GM12878 (cell line): ENCODE results near the gene CLEC1A. TPM values are rescaled to one million over a fixed set of nuclear protein-coding genes. Genes with fewer than 3 reads are reported as not detected.

Experiments
- ATAC-seq: fragments of 200-7000 bp; cut with Tn5 transposase; 3 replicates; pipeline ENCODE4 v1.9.1; 2020; ENCODE audit warnings: mild to moderate bottlenecking, moderate library complexity
- BruUV-seq: library from RNA; stranded (reverse); fragments of 400-500 nt; replicated peaks from 2 replicates; lab custom pipeline; 2021; lab: Mats Ljungman, UMichigan
- CTCF ChIA-PET: fragments of 300-600 bp; sonication (Branson Sonifier 250); formaldehyde crosslinking; extraction: SDS; loops from one replicate; lab custom pipeline; 2021; ENCODE audit warnings: inconsistent platforms; lab: Yijun Ruan, JAX
- POLR2A ChIA-PET: fragments of 350-600 bp; formaldehyde crosslinking; extraction: SDS; loops from one replicate; lab custom pipeline; 2021; ENCODE audit warnings: inconsistent platforms; lab: Charles Lee
- RAD21 ChIA-PET: fragments of 300-600 bp; sonication (Branson Sonifier 250); formaldehyde crosslinking; loops from one replicate; lab custom pipeline; 2023; ENCODE audit warnings: antibody characterized with exemption; ENCODE audit not compliant: unreplicated experiment; lab: Charles Lee
- SMC1A ChIA-PET: fragments of 300-600 bp; sonication (Branson Sonifier 250); formaldehyde crosslinking; loops from one replicate; lab custom pipeline; 2023; ENCODE audit not compliant: unreplicated experiment, uncharacterized antibody; lab: Charles Lee
- DNase-seq: peaks from one replicate; pipeline ENCODE4 v3.0.0-alpha.2; 2011; ENCODE audit warnings: low read depth, low spot score
- FAIRE-seq: peaks from 3 replicates; lab custom pipeline; 2011; peaks lifted over from hg19 to GRCh38; lab: Jason Lieb, UNC
- H2AFZ ChIP-seq: 2 replicates; pipeline ENCODE4 v1.6.0; 2011; ENCODE audit warnings: low read depth, low read length, control low read depth; ENCODE audit not compliant: control insufficient read depth
- H3K27ac ChIP-seq: 2 replicates; pipeline ENCODE4 v1.5.1; 2011; ENCODE audit warnings: control low read depth; ENCODE audit not compliant: control insufficient read depth, insufficient read depth
- H3K27me3 ChIP-seq, 2 experiments: replicated peaks in 1 of 2; 2 replicates each; pipeline versions ENCODE4 v1.6.0 to v1.6.1; 2011; ENCODE audit warnings: low read length in 1 of 2; ENCODE audit not compliant: control insufficient read depth in 2 of 2, insufficient read depth in 2 of 2
- H3K36me3 ChIP-seq, 2 experiments: 2 replicates each; pipeline ENCODE4 v1.5.1; 2011; ENCODE audit warnings: low read length in 1 of 2; ENCODE audit not compliant: control insufficient read depth in 2 of 2, insufficient read depth in 2 of 2
- H3K4me1 ChIP-seq: 2 replicates; pipeline ENCODE4 v1.6.1; 2011; ENCODE audit warnings: mild to moderate bottlenecking, low read length, moderate library complexity, mixed read lengths; ENCODE audit not compliant: control insufficient read depth, insufficient read depth
- H3K4me2 ChIP-seq: 2 replicates; pipeline ENCODE4 v1.6.0; 2011; ENCODE audit warnings: control low read depth; ENCODE audit not compliant: control insufficient read depth, insufficient read depth
- H3K4me3 ChIP-seq: fragments of 200-600 bp; sonication (generic); 2 replicates; pipeline ENCODE4 v1.5.1; 2016
- H3K79me2 ChIP-seq: 2 replicates; pipeline ENCODE4 v1.6.0; 2011; ENCODE audit warnings: low read length; ENCODE audit not compliant: control insufficient read depth, insufficient read depth
- H3K9ac ChIP-seq: 2 replicates; pipeline ENCODE4 v1.8.0; 2011; ENCODE audit warnings: low read length, control low read depth, mixed read lengths; ENCODE audit not compliant: control insufficient read depth, insufficient read depth
- H3K9me3 ChIP-seq: replicated peaks from 3 replicates; pipeline ENCODE4 v1.5.1; 2011; ENCODE audit warnings: mild to moderate bottlenecking, low read length; ENCODE audit not compliant: control insufficient read depth, insufficient read depth
- H4K20me1 ChIP-seq: 2 replicates; pipeline ENCODE4 v1.6.0; 2011; ENCODE audit not compliant: control insufficient read depth, insufficient read depth
- CUX1 ChIP-seq: IDR thresholded peaks from 2 replicates; pipeline ENCODE4 v1.6.1; 2012; ENCODE audit warnings: improper control_type of control experiment, low read depth, low read length; ENCODE audit not compliant: insufficient replicate concordance
- MTA2 ChIP-seq: fragments of 450-650 bp; IDR thresholded peaks from 2 replicates; pipeline ENCODE4 v1.6.1; 2016; ENCODE audit warnings: low read depth, mild to moderate bottlenecking, moderate library complexity
- NFXL1 ChIP-seq: fragments of 450-650 bp; IDR thresholded peaks from 2 replicates; pipeline ENCODE4 v1.6.1; 2017; ENCODE audit warnings: antibody characterized with exemption, mild to moderate bottlenecking, borderline replicate concordance
- NR2C1 ChIP-seq: fragments of 450-650 bp; IDR thresholded peaks from 2 replicates; pipeline ENCODE4 v1.6.1; 2017; ENCODE audit warnings: antibody characterized with exemption, mild to moderate bottlenecking, moderate library complexity
- POU2F2 ChIP-seq: IDR thresholded peaks from 3 replicates; pipeline ENCODE4 v1.6.1; 2011; ENCODE audit warnings: low read depth, mild to moderate bottlenecking, low read length, borderline replicate concordance
- RELB ChIP-seq: fragments of 450-650 bp; IDR thresholded peaks from 2 replicates; pipeline ENCODE4 v1.6.1; 2017; ENCODE audit warnings: low read depth, mild to moderate bottlenecking, moderate library complexity
- WGBS: methylation state at CpG from one replicate; pipeline ENCODE4 v1.1.6; 2016; ENCODE audit warnings: low lambda C conversion rate; ENCODE audit not compliant: insufficient replicate concordance, insufficient coverage; ENCODE audit errors: missing lambda C conversion rate; 5-methylcytosine and 5-hydroxymethylcytosine counted together
- in situ Hi-C: fragments of 300-500 bp; cut with MboI; formaldehyde crosslinking; loops from 9 replicates; pipeline ENCODE4 v1.14.3; 2018; ENCODE audit warnings: mixed read lengths
- intact Hi-C: fragments of 100-400 bp; cut with micrococcal nuclease; formaldehyde crosslinking; loops from one replicate; pipeline ENCODE4 v1.14.2; 2022; ENCODE audit not compliant: unreplicated experiment
- polyA plus RNA-seq, 11 experiments: library from polyadenylated mRNA; depleted of rRNA in 4 of 11; unstranded in 6 of 11; stranded (reverse) in 5 of 11; fragments of >200 nt; fragmentation: Nextera tagmentation in 4 of 11; fragmentation: Illumina TruSeq in 1 of 11; extraction: Ambion mirVana in 4 of 11; extraction: Trizol in 1 of 11; gene quantifications; 1 replicate in 1 of 11; 2 replicates in 10 of 11; pipeline versions ENCODE4 v1.2.1 to v1.2.3, GENCODE V29; 2011 to 2016; ENCODE audit warnings: inconsistent platforms in 2 of 11, missing spikeins in 2 of 11, low read depth in 1 of 11
- total RNA-seq, 4 experiments: library from RNA; depleted of rRNA in 3 of 4; stranded (reverse); fragments of >200 nt in 3 of 4; fragmentation: Illumina TruSeq in 1 of 4; extraction: Trizol in 1 of 4; gene quantifications; 2 replicates each; pipeline versions ENCODE4 v1.2.1 to v1.2.3, GENCODE V29; 2013 to 2021

CLEC1A gene
- total and polyA plus RNA-seq, 10 of the 15 experiments (the other 5 are each of a cell fraction or from before 2014, with no cell fraction given), result not detected

- Histone ChIP-seq H3K27me3 (no peaks in the 10 kb centered on the region), H4K20me1 (no peaks in the 10 kb centered on the region), H3K9me3 (no peaks in the 10 kb centered on the region), H3K27ac (no peak overlapping the region), H3K79me2 (no peaks in the 10 kb centered on the region), H3K4me2 (no peak overlapping the region), H3K36me3 (no peaks in the 10 kb centered on the region), H2AFZ (no peak overlapping the region), H3K9ac (no peak overlapping the region), H3K4me3 (no peak overlapping the region), H3K4me1 (peaks cover 9% of the 10 kb centered on the region)
- in situ Hi-C loops, result no loop called here
- ChIA-PET SMC1A (interaction anchor here (0.7 to 1.0 kb wide), 2 partner anchors 112 to 174 kb away, joined by 3 read pairs; no protein-coding TSS in a partner anchor), POLR2A (no interaction called here), RAD21 (no interaction called here), CTCF (interaction anchor here (0.7 kb wide), 1 partner anchor 50 kb away, joined by 3 read pairs; no protein-coding TSS in a partner anchor)
- FAIRE-seq (no peak), DNase-seq (no peak), ATAC-seq (no peak)
- WGBS, result 12% methylated on average over 3 of the region's 3 CpGs
- no TSS peak for BruUV-seq
- intact Hi-C loops, result no loop called here
- TF ChIP-seq NR2C1 (no peak), CUX1 (no peak), MTA2 (no peak), RELB (no peak), POU2F2 (no peak), NFXL1 (no peak)
Measured at GRCh38 chr12:10048526-10048925, 50.3 kb downstream of the CLEC1A start.
